ENCODE measurements around the gene DBX1.
"Not testable (repeated sequence)": the region's sequence is repeated elsewhere in the genome, so short reads cannot be mapped to it uniquely, and the experiment has no call there.

The DBX1 gene

GRCh38 chr11:20161230-20161918 lies 1.1 kb upstream of the DBX1 start:
- no peak for DNase-seq

DNA sequence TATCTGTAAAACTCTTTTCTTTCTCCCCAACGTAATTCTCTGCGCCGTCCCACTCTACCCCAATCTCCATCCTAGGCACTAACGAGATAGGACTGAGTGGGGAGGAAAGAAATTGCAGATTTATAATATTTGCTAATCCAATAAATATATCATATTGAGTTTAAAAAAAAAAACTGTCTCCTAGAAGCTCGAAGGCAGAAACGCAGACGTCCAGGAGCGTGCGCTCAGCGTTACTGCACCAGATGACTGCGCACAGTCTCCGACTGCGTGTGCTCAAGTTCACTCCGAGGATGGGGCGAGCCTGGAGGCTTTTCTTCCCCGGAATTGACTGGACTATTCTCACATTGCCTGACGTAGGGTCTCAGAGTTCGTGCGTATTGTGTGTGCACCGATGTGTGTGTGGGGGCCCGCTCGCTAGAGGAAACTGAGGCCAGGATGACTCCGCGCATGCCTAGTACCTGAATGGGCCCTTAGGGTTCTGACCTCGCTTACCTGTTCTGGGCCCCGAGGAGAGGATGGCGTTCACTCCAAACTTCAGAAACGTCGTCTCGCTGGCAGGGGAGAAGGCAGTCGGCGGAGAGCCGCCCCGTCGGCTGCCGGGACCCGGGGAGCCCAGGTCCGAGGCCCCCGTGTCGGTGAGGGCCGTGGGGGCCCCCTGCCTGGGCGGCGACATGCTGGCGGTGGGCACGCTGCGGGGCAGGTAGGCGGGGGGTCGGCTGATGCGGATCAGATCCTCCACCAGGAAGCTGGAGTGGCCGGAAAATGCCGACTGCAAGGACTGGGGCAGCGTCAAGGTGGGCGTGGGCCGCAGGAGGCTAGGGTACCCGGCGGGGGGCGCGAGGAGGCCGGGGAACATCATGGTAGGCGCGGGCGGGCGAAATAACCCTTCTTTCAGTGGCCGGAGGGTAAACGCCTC lies 551 bp downstream of the DBX1 start:
- DNase-seq, result no peak

DNA sequence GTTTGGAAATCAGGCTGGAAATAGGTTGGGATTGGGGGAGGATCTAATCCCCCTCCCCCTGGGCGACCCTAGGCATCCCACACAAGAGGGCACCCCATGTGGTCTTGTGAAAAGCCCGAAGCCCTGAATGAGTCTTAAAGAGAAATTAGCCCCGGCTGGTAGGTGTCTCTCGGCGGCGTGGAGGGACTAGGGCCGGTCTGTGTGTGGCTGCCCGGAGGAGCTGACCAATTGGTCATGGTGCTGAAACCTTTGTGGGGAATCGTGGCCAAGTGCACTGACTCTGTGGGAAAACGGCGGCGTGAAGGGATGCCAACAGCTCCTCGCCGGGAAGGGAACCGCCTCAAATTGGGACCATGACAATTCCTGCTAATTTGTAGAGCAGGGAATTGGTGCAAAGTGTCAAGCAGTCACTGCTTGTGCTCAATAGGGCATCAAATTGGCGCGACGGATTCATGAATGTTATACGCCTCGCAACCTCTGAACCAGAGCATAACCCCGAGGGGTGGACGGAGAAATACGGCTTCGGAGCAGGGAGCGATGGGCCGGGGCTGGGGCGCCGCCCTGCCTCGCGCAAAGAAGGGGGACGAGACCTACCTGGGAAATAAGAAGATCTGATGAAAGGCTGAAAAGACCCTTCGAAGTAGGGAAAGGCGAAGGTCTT lies 1.5 kb downstream of the DBX1 start:
- peak in 1 of 2 donors; percentile 38 for DNase-seq

- DNase-seq, result no peak
Observed at GRCh38 chr11:20157728-20158127, 2.5 kb downstream of the DBX1 start.

GRCh38 chr11:20156876-20157613 lies 3.2 kb downstream of the DBX1 start:
- DNase-seq, result no peak

- DNase-seq, result no peak
Observed at GRCh38 chr11:20156280-20156875, 3.9 kb downstream of the DBX1 start.

GRCh38 chr11:20155683-20156279 lies 4.5 kb downstream of the DBX1 start:
- DNase-seq, result no peak

DNA sequence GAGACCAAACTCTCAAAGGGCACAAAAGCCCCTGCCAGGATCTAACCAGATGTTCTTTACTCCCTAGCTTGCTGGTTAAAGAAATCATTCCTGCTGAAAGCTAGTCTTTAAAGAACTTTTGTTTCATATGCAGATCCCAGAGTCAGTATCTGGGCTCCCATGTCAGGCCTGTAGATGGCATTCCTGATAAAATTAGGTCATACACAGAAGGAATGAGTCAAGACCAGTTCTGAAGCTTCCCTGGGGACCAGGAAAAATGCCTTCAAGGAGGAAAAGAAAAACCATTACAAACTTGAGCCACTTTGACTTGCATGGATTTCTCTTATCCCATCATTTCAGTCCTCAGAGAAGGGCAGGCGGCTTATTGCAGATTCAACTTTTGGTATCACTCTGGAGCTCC lies 5.9 kb downstream of the DBX1 start:
- DNase-seq, result no peak

- no peak for DNase-seq
Observed at GRCh38 chr11:20138707-20139106, 21.6 kb downstream of the DBX1 start.

GRCh38 chr11:20137637-20138036 lies 22.6 kb downstream of the DBX1 start:
- DNase-seq, result no peak

- DNase-seq, result no peak
Observed at GRCh38 chr11:20134991-20135736, 25.1 kb downstream of the DBX1 start.

DNA sequence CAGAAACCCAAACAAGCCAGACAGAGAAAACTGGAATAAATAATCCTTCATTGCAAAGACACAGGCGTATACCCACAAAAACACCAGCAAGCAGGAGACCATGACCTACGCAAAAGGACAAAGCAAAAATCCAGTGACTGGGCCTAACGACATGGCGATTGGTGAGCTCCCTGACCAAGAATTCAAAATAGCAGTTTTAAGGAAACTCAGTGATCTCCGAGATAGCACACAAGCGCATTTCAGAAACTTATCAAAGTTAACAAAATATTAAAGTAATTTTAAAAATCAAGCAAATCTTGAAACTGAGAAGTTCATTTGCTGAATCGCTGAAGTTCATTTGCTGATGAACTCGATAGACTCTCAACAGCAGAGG lies 27.6 kb downstream of the DBX1 start:
- DNase-seq, result no peak

- peak; percentile 15 to 36 for DNase-seq
Observed at GRCh38 chr11:20131788-20132666, 28.2 kb downstream of the DBX1 start.

- DNase-seq, result no peak
Observed at GRCh38 chr11:20129665-20130064, 30.6 kb downstream of the DBX1 start.

DNA sequence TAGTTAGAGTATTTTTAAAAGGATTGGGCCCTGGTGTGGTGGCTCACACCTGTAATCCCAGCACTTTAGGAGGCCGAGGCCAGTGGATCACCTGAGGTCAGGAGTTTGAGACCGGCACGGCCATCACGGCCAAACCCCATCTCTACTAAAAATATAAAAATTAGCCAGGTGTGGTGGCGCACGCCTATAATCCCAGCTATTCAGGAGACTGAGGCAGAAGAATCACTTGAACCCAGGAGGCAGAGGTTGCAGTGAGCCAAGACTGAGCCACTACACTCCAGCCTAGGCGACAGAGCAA lies 31.8 kb downstream of the DBX1 start:
- DNase-seq, result not testable (repeated sequence)

GRCh38 chr11:20127671-20128527 lies 32.4 kb downstream of the DBX1 start:
- peak; percentile 60 to 69 for DNase-seq

DNA sequence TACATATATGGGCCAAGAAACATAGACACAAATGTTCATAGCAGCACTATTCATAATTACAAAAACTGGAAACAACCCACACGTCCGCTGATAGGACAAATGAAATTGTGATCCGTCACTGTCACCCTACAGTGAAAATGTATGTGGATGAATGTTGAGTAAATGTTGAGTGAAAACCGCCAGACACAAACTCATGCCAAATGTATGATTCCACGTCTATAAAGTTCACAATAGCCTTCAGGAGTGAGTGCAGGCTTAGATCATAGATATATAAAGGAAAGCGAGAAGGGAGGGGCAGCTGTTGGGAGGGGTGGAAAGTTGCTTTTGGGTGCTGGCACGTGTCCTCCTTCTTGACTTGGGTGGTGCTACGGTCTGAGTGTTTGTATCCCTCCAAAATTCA lies 33.6 kb downstream of the DBX1 start:
- no peak for DNase-seq

- DNase-seq, result no peak
Observed at GRCh38 chr11:20125927-20126326, 34.3 kb downstream of the DBX1 start.

GRCh38 chr11:20122131-20122530 lies 38.1 kb downstream of the DBX1 start:
- no peak for DNase-seq

Measured in inflammatory macrophage (primary cell).